Measurements from ENCODE around the gene HELZ. TPM values are rescaled to one million over a fixed set of nuclear protein-coding genes. Genes with fewer than 3 reads are reported as not detected.

The HELZ gene
- total RNA-seq, 1 experiment from 2014 or later = 32.3 TPM

DNA sequence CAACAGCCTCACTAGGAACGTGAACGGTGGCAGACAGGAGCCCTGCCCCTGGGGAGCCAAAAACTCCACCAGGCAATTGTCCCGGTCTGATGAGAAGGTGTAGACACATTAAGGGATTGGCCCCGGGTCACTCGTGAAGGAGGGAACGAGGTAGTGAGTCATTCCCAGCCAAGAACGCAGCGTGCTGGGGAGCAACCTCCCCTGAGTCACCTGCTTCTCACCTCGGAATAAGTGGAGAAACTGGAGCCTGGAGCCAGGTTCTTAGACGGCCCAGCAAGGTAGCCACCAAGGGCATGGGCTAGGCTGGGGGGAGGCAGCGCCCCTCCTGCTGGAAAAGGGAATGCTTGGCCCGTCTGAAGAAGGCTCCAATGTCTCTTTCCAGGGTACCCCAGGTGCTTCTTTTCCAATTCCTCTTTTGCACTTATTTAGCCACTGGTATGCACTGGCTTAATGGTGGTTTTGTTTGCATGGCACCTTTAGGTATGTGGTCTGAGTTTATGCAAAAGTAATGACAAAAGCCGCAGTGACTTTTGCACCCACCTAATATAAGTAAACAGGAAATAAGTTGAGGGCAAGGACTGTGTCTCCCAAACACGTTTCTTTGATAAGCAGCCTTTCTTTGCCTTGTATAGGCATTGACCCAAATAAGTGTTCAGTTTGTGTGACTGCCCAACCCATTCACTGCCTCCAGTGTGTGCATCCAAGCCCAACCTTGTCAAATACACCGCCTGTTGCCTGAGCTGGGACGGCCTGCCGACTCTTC lies 1.8 kb upstream of the HELZ start:
- H3K27me3 ChIP-seq = no peaks in the 10 kb centered on the region
- peaks cover 13% of the 10 kb centered on the region for H3K36me3 ChIP-seq
- no peak overlapping the region for H3K4me3 ChIP-seq
- DNase-seq = no peak
- H3K9me3 ChIP-seq = no peaks in the 10 kb centered on the region

DNA sequence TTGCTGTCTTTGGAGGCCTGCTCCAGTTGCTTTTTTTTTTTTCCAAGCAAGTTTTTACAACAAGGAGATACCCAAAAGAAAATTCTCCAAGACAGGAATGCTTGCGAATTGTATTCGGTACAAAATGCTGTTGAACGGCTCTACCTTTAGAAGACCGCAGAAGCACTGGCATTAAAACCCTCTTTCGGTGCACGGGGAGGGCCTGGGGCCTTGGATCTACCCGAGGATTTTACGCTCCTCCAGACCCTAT lies 1.3 kb upstream of the HELZ start:
- H3K27me3 ChIP-seq = no peaks in the 10 kb centered on the region

DNA sequence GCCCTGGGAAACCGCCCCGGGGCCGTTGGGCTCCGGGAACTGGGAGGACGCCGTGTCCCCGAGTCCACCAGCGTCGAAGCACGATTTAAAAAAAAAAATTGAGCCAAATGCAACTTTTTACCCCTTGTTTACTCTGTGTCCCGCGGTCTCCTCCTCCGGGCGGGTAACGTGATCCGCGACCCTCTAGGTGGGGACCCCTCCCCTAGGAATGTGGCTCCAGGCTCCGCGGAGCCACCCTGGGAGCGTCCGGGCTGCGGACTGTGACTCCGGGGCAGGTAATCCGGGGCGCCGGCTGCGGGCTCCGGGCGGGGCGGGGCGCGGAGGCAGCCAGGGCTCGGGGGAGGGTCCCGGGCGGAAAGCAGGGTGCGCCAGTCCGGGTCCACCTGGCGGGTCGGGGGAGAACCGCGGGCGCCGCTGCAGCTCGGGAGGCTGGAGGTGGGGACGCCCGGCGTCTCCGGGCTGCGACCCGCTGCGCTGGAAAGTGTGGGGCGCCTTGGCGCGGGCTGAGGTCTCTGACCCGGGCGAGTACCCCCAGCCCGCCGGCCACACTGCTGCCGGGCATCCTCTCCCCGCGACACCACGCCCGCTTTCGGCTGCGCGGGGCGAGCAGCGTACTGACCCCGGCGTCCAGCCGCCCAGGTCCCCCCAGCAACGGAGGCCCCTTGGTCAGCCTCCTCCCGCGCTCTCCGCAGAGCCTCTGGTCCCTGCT lies 852 bp upstream of the HELZ start:
- Histone ChIP-seq H3K36me3 (peaks cover 23% of the 10 kb centered on the region), H3K4me3 (peak overlapping the region; percentile 89), H3K9me3 (no peaks in the 10 kb centered on the region), H3K27me3 (no peaks in the 10 kb centered on the region)
- DNase-seq = peak; percentile 20

More for the DNA sequence above, 1.3 kb upstream of the HELZ start:
- H3K9me3 ChIP-seq = no peaks in the 10 kb centered on the region
- H3K36me3 ChIP-seq = peaks cover 18% of the 10 kb centered on the region
- DNase-seq = no peak
- peak overlapping the region; percentile 89 for H3K4me3 ChIP-seq

DNA sequence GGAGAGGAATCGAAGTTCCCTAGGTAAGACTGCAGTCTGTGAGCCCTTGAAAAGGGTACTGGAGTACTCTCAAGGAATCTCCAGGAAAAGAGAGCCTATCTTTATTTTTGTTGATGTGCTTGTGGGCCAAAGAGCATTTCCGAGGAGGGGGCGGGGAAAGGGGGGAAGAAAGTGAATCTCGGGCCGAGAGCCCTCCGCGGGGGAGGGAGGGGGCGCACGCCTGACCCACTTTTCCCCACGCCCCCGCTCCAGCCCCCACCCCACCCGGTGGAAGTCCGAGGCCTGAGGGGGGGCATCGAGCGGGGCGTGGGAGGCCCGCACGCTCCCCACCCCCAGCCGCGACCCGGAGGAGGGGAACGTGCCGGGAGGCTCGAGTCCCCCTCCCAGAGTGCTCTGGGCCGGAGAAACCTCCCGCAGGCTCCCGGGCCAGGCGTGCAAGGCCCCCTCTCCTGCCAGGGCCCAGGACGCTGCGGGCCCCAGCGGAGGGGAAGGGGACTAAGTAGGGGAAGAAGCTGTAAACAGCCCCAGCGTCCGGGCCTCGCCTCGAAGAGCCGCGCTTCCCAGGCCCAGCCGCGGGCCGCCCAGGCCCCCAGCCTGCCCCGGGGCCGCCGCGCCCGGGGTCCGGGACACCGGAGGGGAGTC lies 444 bp downstream of the HELZ start:
- no peaks in the 10 kb centered on the region for H3K9me3 ChIP-seq
- no peaks in the 10 kb centered on the region for H3K27me3 ChIP-seq
- peak overlapping the region; percentile 89 for H3K4me3 ChIP-seq
- H3K36me3 ChIP-seq = peaks cover 34% of the 10 kb centered on the region
- peak; percentile 21 for DNase-seq

DNA sequence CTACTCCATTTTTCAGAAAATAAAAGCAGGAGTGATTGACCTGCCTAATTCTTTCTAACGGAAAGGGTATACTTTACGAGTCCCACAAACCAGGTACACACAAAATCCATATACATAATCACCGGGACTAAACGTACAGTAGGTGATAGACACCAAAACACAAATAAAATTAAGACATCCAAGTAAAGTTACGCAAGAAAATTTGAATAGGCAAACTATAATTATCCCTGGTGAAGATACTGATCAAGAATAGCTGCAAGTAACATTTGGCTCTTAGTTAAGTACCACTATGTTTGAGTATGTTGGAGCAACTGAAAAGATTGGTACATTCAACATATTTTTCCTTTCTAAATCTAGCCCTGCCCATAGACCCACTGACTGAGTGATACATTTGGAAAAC lies 1.7 kb downstream of the HELZ start:
- H3K9me3 ChIP-seq = no peaks in the 10 kb centered on the region
- no peak for DNase-seq
- H3K27me3 ChIP-seq = no peaks in the 10 kb centered on the region
- H3K4me3 ChIP-seq = peak overlapping the region; percentile 89
- peaks cover 46% of the 10 kb centered on the region for H3K36me3 ChIP-seq

DNA sequence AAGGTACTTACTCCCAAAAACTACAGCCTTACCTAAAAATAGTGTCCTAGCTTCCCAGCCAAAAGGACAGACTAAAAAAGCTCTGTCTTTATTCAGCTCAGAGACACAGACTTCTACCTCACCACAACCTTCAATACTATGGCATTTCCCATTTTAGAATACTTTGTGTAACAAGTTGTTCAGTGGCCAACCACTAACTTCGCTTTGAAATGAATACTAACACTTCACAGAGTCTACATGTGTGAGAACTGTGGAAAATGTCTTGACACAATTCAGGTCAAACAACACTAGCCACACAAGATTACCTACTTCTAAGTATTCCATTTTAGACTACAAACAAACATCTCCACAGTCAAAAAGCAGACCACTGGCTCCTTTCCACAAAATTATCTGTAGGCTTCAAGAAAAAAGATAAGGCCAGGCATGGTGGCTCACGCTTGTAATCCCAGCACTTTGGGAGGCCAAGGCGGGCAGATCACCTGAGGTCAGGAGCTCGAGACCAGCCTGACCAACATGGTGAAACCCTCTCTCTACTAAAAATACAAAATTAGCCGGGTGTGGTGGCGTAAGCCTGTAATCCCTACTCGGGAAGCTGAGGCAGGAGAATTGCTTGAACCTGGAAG lies 3.2 kb downstream of the HELZ start:
- no peaks in the 10 kb centered on the region for H3K9me3 ChIP-seq
- no peak overlapping the region for H3K4me3 ChIP-seq
- DNase-seq = no peak
- peaks cover 51% of the 10 kb centered on the region for H3K36me3 ChIP-seq
- H3K27me3 ChIP-seq = no peaks in the 10 kb centered on the region

DNA sequence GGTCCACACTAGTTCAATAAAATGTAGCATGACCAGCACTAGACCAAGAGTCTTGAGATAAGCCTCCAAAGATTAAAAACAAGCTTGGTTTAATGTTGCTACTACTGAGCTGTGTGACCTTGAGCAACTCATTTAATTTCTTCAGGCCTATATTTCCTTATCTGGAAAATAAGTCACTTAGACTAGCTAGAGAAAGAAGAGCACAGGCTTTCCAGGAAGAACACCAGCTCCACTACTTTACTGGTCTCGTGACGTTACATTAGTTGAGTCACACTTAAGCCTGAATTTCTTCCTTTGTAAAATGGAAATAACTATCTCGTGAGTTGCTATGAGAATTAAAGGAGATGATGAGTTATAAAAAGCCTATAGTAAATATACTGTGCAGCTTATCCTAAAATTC lies 5.4 kb downstream of the HELZ start:
- H3K4me3 ChIP-seq = no peak overlapping the region
- no peak for DNase-seq
- peaks cover 71% of the 10 kb centered on the region for H3K36me3 ChIP-seq
- H3K27me3 ChIP-seq = no peaks in the 10 kb centered on the region
- H3K9me3 ChIP-seq = no peaks in the 10 kb centered on the region

DNA sequence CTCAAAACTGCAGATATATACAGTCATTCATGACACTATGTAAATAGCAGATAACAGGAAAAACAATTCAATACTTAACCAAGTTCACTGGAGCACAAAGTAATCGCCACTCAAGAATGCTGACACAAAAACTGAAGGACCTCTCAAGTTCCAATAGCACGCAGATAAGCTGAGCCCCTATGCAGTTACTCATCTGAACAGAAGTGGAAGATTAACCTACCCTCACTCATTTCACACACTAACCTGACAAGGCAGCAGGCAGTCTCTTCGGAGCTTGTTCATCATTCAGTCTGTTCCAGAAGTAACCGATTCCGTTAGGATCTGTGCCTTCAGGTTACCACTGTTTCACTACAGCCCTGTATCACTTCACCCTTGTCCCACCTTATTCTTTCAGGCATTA lies 6.0 kb downstream of the HELZ start:
- no peak for DNase-seq
- Histone ChIP-seq H3K4me3 (no peak overlapping the region), H3K27me3 (no peaks in the 10 kb centered on the region), H3K36me3 (peaks cover 71% of the 10 kb centered on the region), H3K9me3 (no peaks in the 10 kb centered on the region)

DNA sequence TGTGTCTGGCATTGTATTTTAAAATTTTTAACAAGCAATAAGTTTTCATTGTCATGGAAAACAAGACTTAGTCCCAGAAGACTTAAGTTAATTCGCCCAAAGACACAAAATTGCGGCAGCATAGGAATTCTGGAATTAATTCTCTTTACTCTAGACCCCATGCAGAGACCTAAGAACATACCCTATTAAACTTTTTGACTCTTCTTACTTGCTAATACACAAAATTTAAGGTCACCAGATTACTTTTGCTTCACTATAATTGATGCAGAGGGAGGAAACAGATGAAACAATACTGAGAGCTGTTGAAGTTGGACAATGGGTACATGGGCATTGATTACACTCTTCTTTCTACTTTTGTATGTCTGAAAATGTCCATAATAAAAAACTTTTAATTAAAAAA lies 12.6 kb downstream of the HELZ start:
- no peak for DNase-seq
- Histone ChIP-seq H3K27me3 (no peaks in the 10 kb centered on the region), H3K4me3 (no peak overlapping the region), H3K9me3 (no peaks in the 10 kb centered on the region), H3K36me3 (peaks cover 47% of the 10 kb centered on the region)

DNA sequence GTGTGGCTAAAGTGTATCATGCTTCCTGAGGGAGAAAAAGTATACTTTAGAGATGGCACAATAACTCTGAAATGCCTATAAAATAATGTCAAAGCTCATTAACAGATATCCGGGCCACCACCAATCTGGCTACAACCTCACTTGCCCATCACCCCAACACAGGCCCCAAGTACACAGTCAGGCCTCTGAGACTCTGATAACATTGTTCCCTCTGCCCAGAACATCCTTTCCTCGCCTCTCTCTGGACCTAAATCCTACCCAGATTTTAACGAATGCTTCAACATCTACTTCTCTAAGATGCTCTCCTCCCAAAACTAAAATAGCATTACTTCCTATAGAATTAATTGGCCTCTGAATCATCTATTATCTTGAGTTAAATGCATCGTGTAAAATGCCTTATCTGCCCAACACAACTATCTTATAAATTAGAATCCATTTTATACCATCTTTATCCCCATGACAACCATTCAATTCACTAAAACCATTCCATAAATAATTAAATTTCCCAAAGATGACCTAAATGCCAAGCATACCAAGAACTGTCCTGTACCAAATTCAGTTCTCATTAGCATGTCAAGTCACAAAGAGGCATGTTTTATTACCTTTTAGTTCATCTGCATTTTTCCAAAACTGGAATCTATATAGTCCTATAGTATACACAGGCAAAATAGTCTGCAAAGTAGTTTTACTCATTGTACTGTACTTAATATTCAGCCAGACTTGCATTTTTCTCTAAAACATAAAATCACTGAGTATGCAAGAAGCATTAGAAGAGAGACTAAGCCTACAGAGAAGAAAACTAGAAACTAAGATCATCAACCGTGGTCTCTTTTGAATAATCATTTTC lies 15.7 kb downstream of the HELZ start:
- no peaks in the 10 kb centered on the region for H3K27me3 ChIP-seq
- DNase-seq = no peak
- H3K4me3 ChIP-seq = no peak overlapping the region

DNA sequence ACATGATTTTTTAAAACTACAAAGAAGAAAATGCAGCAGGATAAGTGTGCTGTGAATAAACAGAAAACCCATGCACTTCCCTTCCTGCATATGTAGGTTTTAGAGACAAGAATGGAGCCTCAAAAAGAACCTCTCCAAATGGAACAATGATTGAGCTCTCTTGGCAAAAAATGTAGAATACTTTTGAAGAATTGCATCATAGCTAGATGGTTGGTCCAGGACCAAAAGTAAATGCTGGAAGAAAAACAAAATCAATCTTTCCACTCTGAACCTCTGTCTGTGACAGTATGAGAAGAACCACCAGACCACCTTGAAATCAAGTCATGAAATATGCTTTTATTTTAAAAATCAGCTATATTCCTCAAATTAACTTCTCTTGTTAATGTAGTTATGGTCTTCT lies 17.5 kb downstream of the HELZ start:
- DNase-seq = no peak
- Histone ChIP-seq H3K36me3 (peaks cover 34% of the 10 kb centered on the region), H3K9me3 (no peaks in the 10 kb centered on the region)

More for the DNA sequence above, 15.7 kb downstream of the HELZ start:
- peaks cover 40% of the 10 kb centered on the region for H3K36me3 ChIP-seq
- H3K9me3 ChIP-seq = no peaks in the 10 kb centered on the region

DNA sequence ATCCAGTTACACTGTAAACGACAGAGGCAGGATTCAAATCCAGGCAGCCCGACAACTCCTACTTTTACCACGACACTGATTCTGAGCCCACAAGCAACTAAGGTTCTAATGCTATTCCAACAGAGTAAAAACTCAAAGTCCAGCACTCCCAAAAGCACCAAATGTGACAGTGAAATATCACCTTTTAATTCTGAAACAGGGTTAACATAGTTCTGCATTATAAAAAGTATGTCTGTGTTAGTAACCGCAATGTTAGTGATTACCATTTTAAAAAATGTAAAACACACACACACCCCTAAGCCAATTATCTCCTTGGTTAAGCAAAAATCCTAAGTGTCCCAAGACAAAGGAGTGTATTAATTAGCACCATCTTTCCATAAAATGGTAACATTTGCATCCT lies 19.7 kb downstream of the HELZ start:
- Histone ChIP-seq H3K4me3 (no peak overlapping the region), H3K9me3 (no peaks in the 10 kb centered on the region), H3K36me3 (peaks cover 25% of the 10 kb centered on the region)

More for the DNA sequence above, 17.5 kb downstream of the HELZ start:
- no peaks in the 10 kb centered on the region for H3K27me3 ChIP-seq
- H3K4me3 ChIP-seq = no peak overlapping the region

DNA sequence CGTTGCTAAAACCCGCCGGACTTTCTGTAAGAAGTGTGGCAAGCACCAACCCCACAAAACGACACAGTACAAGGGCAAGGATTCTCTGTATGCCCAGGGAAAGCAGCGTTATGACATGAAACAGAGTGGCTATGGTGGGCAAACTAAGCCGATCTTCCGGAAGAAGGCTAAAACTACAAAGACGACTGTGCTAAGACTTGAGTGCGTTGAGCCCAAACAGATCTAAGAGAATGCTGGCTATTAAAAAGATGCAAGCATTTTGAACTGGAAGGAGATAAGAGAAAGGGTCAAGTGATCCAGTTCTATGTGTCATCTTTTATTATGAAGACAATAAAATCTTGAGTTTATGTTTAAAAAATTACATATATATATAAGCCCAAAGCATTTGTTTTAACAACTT lies 20.3 kb downstream of the HELZ start:
- Histone ChIP-seq H3K36me3 (peaks cover 25% of the 10 kb centered on the region), H3K9me3 (no peaks in the 10 kb centered on the region), H3K27me3 (no peaks in the 10 kb centered on the region), H3K4me3 (no peak overlapping the region)
- DNase-seq = no peak

More for the DNA sequence above, 19.7 kb downstream of the HELZ start:
- DNase-seq = no peak
- H3K27me3 ChIP-seq = no peaks in the 10 kb centered on the region

DNA sequence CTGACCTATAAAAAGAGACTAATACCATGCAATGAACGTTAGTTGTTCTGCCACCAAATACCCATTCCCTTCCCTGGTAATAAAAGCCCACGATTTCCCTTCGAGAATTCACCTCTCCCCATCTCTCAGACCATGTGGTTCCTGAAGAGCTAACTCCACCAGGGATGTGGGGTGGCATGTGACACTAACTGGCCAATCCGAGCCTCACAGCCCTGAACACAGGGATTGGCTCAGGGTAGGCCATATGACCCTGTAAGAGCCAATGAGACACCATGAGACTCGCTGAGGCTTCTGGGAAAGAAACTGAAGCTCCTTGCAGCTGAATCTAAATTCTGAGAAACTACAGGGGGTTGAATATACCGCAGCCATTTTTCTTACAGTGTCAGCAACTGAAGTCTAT lies 21.1 kb downstream of the HELZ start:
- Histone ChIP-seq H3K36me3 (peaks cover 25% of the 10 kb centered on the region), H3K4me3 (no peak overlapping the region), H3K27me3 (no peaks in the 10 kb centered on the region), H3K9me3 (no peaks in the 10 kb centered on the region)
- DNase-seq = no peak

DNA sequence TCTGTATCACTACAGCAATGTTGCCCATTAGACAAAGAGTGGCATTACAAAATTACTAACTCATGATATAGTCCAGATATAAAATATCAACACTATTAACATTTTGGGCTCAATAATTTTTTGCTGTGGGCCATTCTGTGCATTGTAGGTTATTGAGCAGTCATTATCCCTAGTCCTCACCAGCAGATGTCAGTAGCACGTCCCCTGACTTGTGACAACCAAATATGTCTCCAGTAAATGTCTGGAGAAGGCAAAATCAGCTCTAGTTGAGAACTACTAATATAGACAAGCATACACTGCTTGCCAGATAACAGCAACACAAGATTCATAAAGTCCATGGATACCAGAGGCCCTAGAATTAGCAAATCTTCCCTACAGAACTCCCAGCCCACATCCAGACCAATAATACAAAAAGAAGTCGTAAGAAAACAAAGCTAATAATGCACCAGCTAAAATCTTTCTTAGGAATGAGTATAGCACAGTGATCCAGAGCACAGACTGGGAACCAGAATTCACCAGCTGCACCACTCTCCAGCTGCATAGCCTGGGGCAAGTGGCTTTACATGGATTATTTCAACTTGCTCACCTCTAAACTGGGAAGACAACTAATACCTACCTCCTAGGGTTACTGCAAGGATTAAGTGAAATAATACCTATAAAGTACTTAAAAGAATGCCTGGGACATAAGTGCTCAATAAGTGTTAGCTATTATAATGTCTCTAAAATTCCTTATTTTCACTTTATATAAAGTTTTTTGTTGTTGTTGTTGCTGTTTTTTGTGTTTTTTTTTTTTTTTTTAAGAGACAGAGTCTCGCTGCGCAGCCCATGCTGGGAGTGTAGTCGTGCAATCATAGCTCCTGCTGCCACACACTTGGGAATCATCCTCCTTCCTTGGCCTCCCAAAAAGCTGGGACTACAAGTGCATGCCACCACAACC lies 23.7 kb downstream of the HELZ start:
- H3K36me3 ChIP-seq = peaks cover 38% of the 10 kb centered on the region
- DNase-seq = peak; percentile 21
- no peak overlapping the region for H3K4me3 ChIP-seq
- no peaks in the 10 kb centered on the region for H3K27me3 ChIP-seq
- no peaks in the 10 kb centered on the region for H3K9me3 ChIP-seq
